Neural cell (in vitro differentiated cells): ENCODE data around the gene CETP. TPM values are rescaled to one million over a fixed set of nuclear protein-coding genes. Genes with fewer than 3 reads are reported as not detected.

Experiments used
- H2AFZ ChIP-seq: fragments of 200-600, 300-800 bp; sonication (generic), shearing (Covaris generic); 2 replicates; pipeline ENCODE4 v1.6.0; 2014; ENCODE audit warnings: low read depth, mild to moderate bottlenecking, antibody characterized with exemption, low read length, moderate library complexity
- H3F3A ChIP-seq: fragments of 200-600 bp; shearing (Covaris generic); 2 replicates; pipeline ENCODE4 v1.6.1; 2016; ENCODE audit warnings: mild to moderate bottlenecking, moderate library complexity, mixed read lengths, antibody characterized with exemption, low read length; ENCODE audit not compliant: insufficient read depth, poor library complexity, severe bottlenecking
- H3K27ac ChIP-seq: fragments of 200-600, 300-800 bp; sonication (generic), shearing (Covaris generic); 2 replicates; pipeline ENCODE4 v1.5.1; 2014; ENCODE audit warnings: mild to moderate bottlenecking, low read length, moderate library complexity
- H3K27me3 ChIP-seq: fragments of 300-800, 200-600 bp; sonication (generic), shearing (Covaris generic); 2 replicates; pipeline ENCODE4 v1.6.0; 2014; ENCODE audit warnings: mild to moderate bottlenecking, low read depth, low read length, moderate library complexity; ENCODE audit not compliant: insufficient read depth
- H3K36me3 ChIP-seq: fragments of 300-800, 200-600 bp; sonication (generic), shearing (Covaris generic); 2 replicates; pipeline ENCODE4 v1.5.1; 2014; ENCODE audit warnings: mild to moderate bottlenecking, antibody characterized with exemption, low read length, moderate library complexity; ENCODE audit not compliant: insufficient read depth
- H3K4me2 ChIP-seq: fragments of 300-800, 200-600 bp; sonication (generic), shearing (Covaris generic); 2 replicates; pipeline ENCODE4 v1.6.0; 2014; ENCODE audit warnings: mild to moderate bottlenecking, low read length
- H3K4me3 ChIP-seq: fragments of 300-800, 200-600 bp; sonication (generic), shearing (Covaris generic); 2 replicates; pipeline ENCODE4 v1.5.1; 2014; ENCODE audit warnings: mild to moderate bottlenecking, low read length, moderate library complexity
- H3K79me2 ChIP-seq: fragments of 200-600 bp; shearing (Covaris generic); replicated peaks from 2 replicates; pipeline ENCODE4 v1.6.0; 2014; ENCODE audit warnings: mild to moderate bottlenecking, low read length, moderate library complexity; ENCODE audit not compliant: insufficient read depth
- H3K9ac ChIP-seq: fragments of 300-800, 200-600 bp; sonication (generic), shearing (Covaris generic); 2 replicates; pipeline ENCODE4 v1.6.1; 2016; ENCODE audit warnings: mild to moderate bottlenecking, low read length, mixed read lengths
- H3K9me2 ChIP-seq: fragments of 200-600 bp; shearing (Covaris generic); 2 replicates; pipeline ENCODE4 v1.6.1; 2016; ENCODE audit warnings: mild to moderate bottlenecking, low read length, mixed read lengths; ENCODE audit not compliant: insufficient read depth
- H3K9me3 ChIP-seq: fragments of 200-600, 300-800 bp; sonication (generic), shearing (Covaris generic); 2 replicates; pipeline ENCODE4 v1.6.1; 2016; ENCODE audit warnings: mild to moderate bottlenecking, mixed run types, low read length, moderate library complexity, mixed read lengths
- H4K20me1 ChIP-seq: fragments of 200-600 bp; shearing (Covaris generic); 2 replicates; pipeline ENCODE4 v1.6.1; 2016; ENCODE audit warnings: mild to moderate bottlenecking, mixed run types; ENCODE audit not compliant: insufficient read depth
- CTCF ChIP-seq: fragments of 450-650 bp; IDR thresholded peaks from 2 replicates; pipeline ENCODE4 v1.5.1; 2014; ENCODE audit warnings: antibody characterized with exemption, mild to moderate bottlenecking, moderate library complexity; ENCODE audit not compliant: poor library complexity, severe bottlenecking
- EP300 ChIP-seq: fragments of 450-650 bp; conservative IDR thresholded peaks from 2 replicates; pipeline ENCODE4 v1.6.1; 2014; ENCODE audit warnings: antibody characterized with exemption, mild to moderate bottlenecking, moderate library complexity; ENCODE audit not compliant: poor library complexity, severe bottlenecking
- EZH2 ChIP-seq: fragments of 200-600, 300-800 bp; shearing (Covaris generic), sonication (generic); IDR thresholded peaks from 2 replicates; pipeline ENCODE4 v1.6.1; 2014; ENCODE audit warnings: antibody characterized with exemption, low read length, borderline replicate concordance, mild to moderate bottlenecking; ENCODE audit not compliant: insufficient read depth, poor library complexity, severe bottlenecking
- MXI1 ChIP-seq: fragments of 450-650 bp; conservative IDR thresholded peaks from 2 replicates; pipeline ENCODE4 v1.6.1; 2014; ENCODE audit warnings: antibody characterized with exemption, mild to moderate bottlenecking; ENCODE audit not compliant: poor library complexity, severe bottlenecking
- POLR2AphosphoS5 ChIP-seq: IDR thresholded peaks from 2 replicates; pipeline ENCODE4 v1.6.1; 2012
- RAD21 ChIP-seq: fragments of 450-650 bp; conservative IDR thresholded peaks from 2 replicates; pipeline ENCODE4 v1.6.1; 2014; ENCODE audit warnings: antibody characterized with exemption, mild to moderate bottlenecking, moderate library complexity
- REST ChIP-seq: IDR thresholded peaks from 2 replicates; pipeline ENCODE4 v1.6.1; 2012; ENCODE audit warnings: borderline replicate concordance
- SMC3 ChIP-seq: fragments of 450-650 bp; conservative IDR thresholded peaks from 2 replicates; pipeline ENCODE4 v1.6.1; 2014; ENCODE audit warnings: antibody characterized with exemption, mild to moderate bottlenecking, moderate library complexity; ENCODE audit not compliant: poor library complexity
- TAF1 ChIP-seq: IDR thresholded peaks from 2 replicates; pipeline ENCODE4 v1.6.1; 2012; ENCODE audit warnings: low read depth
- polyA plus RNA-seq: library from polyadenylated mRNA; depleted of rRNA; stranded (reverse); fragments of >200 nt; gene quantifications from 2 replicates; pipeline ENCODE4 v1.2.3, GENCODE V29; 2014

Gene CETP
- polyA plus RNA-seq, 1 donor from 2014 or later, result not detected

GRCh38 chr16:56977216-56977615 lies 15.5 kb downstream of the CETP start:
- Histone ChIP-seq H3K79me2 (no peaks in the 10 kb centered on the region), H4K20me1 (no peaks in the 10 kb centered on the region), H3K27me3 (no peaks in the 10 kb centered on the region), H2AFZ (no peak overlapping the region), H3K9ac (no peak overlapping the region), H3K9me3 (no peaks in the 10 kb centered on the region), H3K27ac (no peak overlapping the region), H3F3A (no peaks in the 10 kb centered on the region), H3K4me3 (no peak overlapping the region), H3K36me3 (no peaks in the 10 kb centered on the region), H3K9me2 (no peaks in the 10 kb centered on the region), H3K4me2 (no peak overlapping the region)
- TF ChIP-seq RAD21 (no peak), REST (no peak), POLR2AphosphoS5 (no peak), SMC3 (no peak), TAF1 (no peak), CTCF (no peak), EP300 (no peak)

GRCh38 chr16:56977823-56978430 lies 16.2 kb downstream of the CETP start:
- H3K79me2 ChIP-seq, result no peaks in the 10 kb centered on the region
- no peak overlapping the region for H2AFZ ChIP-seq

More at GRCh38 chr16:56977823-56978430, 16.2 kb downstream of the CETP start:
- no peak overlapping the region for H3K9ac ChIP-seq
- H3K4me3 ChIP-seq, result no peak overlapping the region
- H3K9me3 ChIP-seq, result no peaks in the 10 kb centered on the region
- H3K4me2 ChIP-seq, result no peak overlapping the region
- no peaks in the 10 kb centered on the region for H3K36me3 ChIP-seq
- no peaks in the 10 kb centered on the region for H3K27me3 ChIP-seq
- no peaks in the 10 kb centered on the region for H3F3A ChIP-seq
- no peaks in the 10 kb centered on the region for H4K20me1 ChIP-seq
- no peak overlapping the region for H3K27ac ChIP-seq
- H3K9me2 ChIP-seq, result no peaks in the 10 kb centered on the region
- TF ChIP-seq MXI1 (no peak), EZH2 (no peak), RAD21 (no peak), CTCF (no peak), TAF1 (no peak), POLR2AphosphoS5 (no peak), REST (no peak), SMC3 (no peak), EP300 (no peak)
